Naive thymus-derived CD4-positive, alpha-beta T cell (primary cell): Measurements from ENCODE around the gene UMODL1. TPM values are rescaled to one million over a fixed set of nuclear protein-coding genes. Genes with fewer than 3 reads are reported as not detected.
A peak's percentile ranks its signal among the peaks of the same experiment; 100 is the strongest.

ENCODE experiments used
- ATAC-seq: fragments of 150-1000 bp; cut with Tn5 transposase; 2 replicates; pipeline ENCODE4 v1.10.0; 2021; ENCODE audit warnings: mild to moderate bottlenecking, moderate library complexity
- CTCF ChIA-PET: fragments of 350-600 bp; sonication (Branson Sonifier 250); formaldehyde crosslinking; loops from one replicate; lab custom pipeline; 2021; ENCODE audit warnings: antibody characterized with exemption; lab: Charles Lee
- POLR2A ChIA-PET: fragments of 350-600 bp; sonication (Branson Sonifier 250); formaldehyde crosslinking; loops from one replicate; lab custom pipeline; 2021; ENCODE audit warnings: antibody characterized with exemption, inconsistent platforms; lab: Charles Lee
- DNase-seq, 9 donors: peaks; one replicate each; pipeline versions ENCODE4 v3.0.0 to v3.0.0-alpha.2; 2020 to 2022; ENCODE audit warnings: mixed read lengths in 1 of 9
- H3K27ac ChIP-seq: one replicate; pipeline ENCODE4 v1.7.0; 2013; ENCODE audit warnings: mild to moderate bottlenecking, low read depth, low read length, moderate library complexity
- H3K27me3 ChIP-seq, 2 donors: one replicate each; pipeline ENCODE4 v1.7.0; 2013; ENCODE audit warnings: low read length in 2 of 2, mild to moderate bottlenecking in 2 of 2, moderate library complexity in 2 of 2; ENCODE audit not compliant: control insufficient read depth in 2 of 2, insufficient read depth in 2 of 2
- H3K36me3 ChIP-seq, 3 experiments: 1 replicate in 2 of 3; 2 replicates in 1 of 3; pipeline ENCODE4 v1.7.0; 2013; ENCODE audit warnings: low read length in 3 of 3, mild to moderate bottlenecking in 3 of 3, moderate library complexity in 1 of 3; ENCODE audit not compliant: insufficient read depth in 3 of 3, control insufficient read depth in 2 of 3
- H3K4me1 ChIP-seq, 2 donors: one replicate each; pipeline ENCODE4 v1.7.0; 2013; ENCODE audit warnings: low read length in 2 of 2, mild to moderate bottlenecking in 2 of 2, moderate library complexity in 1 of 2; ENCODE audit not compliant: control insufficient read depth in 2 of 2, insufficient read depth in 2 of 2
- H3K4me3 ChIP-seq: 2 replicates; pipeline ENCODE4 v1.7.0; 2013; ENCODE audit warnings: mild to moderate bottlenecking, low read length
- H3K9me3 ChIP-seq, 3 experiments: 1 replicate in 2 of 3; 2 replicates in 1 of 3; pipeline ENCODE4 v1.7.0; 2013; ENCODE audit warnings: low read length in 3 of 3; ENCODE audit not compliant: control insufficient read depth in 2 of 3
- H3K27ac Mint-ChIP-seq, 9 donors: one replicate each; pipeline ENCODE4 v1.8.0; 2020 to 2022; ENCODE audit warnings: mixed read lengths in 9 of 9, mild to moderate bottlenecking in 8 of 9, moderate library complexity in 5 of 9, inconsistent platforms in 2 of 9
- H3K27me3 Mint-ChIP-seq, 5 donors: one replicate each; pipeline ENCODE4 v1.8.0; 2021 to 2022; ENCODE audit warnings: mixed read lengths in 5 of 5, mild to moderate bottlenecking in 1 of 5
- H3K36me3 Mint-ChIP-seq, 5 donors: one replicate each; pipeline ENCODE4 v1.8.0; 2020 to 2022; ENCODE audit warnings: mixed read lengths in 5 of 5, mild to moderate bottlenecking in 3 of 5, inconsistent platforms in 1 of 5
- H3K4me1 Mint-ChIP-seq, 7 donors: one replicate each; pipeline ENCODE4 v1.8.0; 2020 to 2022; ENCODE audit warnings: mixed read lengths in 7 of 7, mild to moderate bottlenecking in 3 of 7, inconsistent platforms in 1 of 7
- H3K4me3 Mint-ChIP-seq, 10 donors: one replicate each; pipeline ENCODE4 v1.8.0; 2020 to 2022; ENCODE audit warnings: mild to moderate bottlenecking in 10 of 10, mixed read lengths in 10 of 10, moderate library complexity in 6 of 10, inconsistent platforms in 2 of 10
- H3K9me3 Mint-ChIP-seq, 11 donors: one replicate each; pipeline ENCODE4 v1.8.0; 2020 to 2022; ENCODE audit warnings: mixed read lengths in 11 of 11, mild to moderate bottlenecking in 4 of 11, inconsistent platforms in 1 of 11, moderate library complexity in 1 of 11
- intact Hi-C, 2 donors: fragments of 100-400 bp; cut with micrococcal nuclease; formaldehyde crosslinking; loops; one replicate each; pipeline ENCODE4 v1.15.1; 2023
- polyA plus RNA-seq, 2 donors: library from polyadenylated mRNA; unstranded; fragments of 300-500 nt; fragmentation: Illumina TruSeq; gene quantifications; one replicate each; pipeline ENCODE4 v1.2.3, GENCODE V29; 2021
- total RNA-seq, 6 experiments: library from RNA in 5 of 6; stranded (reverse) in 5 of 6; gene quantifications; 1 replicate in 5 of 6; 2 replicates in 1 of 6; pipeline ENCODE4 v1.2.3 and lab custom pipeline; 2021 to 2026

UMODL1 gene
- total and polyA plus RNA-seq, 7 experiments from 2014 or later, result 0.11 to 1.7 (median 0.66) TPM; not detected in 1

- no peaks in the 10 kb centered on the region for H3K27me3 Mint-ChIP-seq
- Histone ChIP-seq H3K27me3 (no peaks in the 10 kb centered on the region), H3K36me3 (no peaks in the 10 kb centered on the region), H3K27ac (no peak overlapping the region), H3K4me1 (no peaks in the 10 kb centered on the region), H3K4me3 (no peak overlapping the region), H3K9me3 (no peaks in the 10 kb centered on the region)
- H3K4me3 Mint-ChIP-seq, result no peak overlapping the region
- H3K36me3 Mint-ChIP-seq, result no peaks in the 10 kb centered on the region
- CTCF ChIA-PET, result interaction anchor here (0.9 kb wide), 1 partner anchor 76 kb away, joined by 3 read pairs; no protein-coding TSS in a partner anchor
- peaks cover 0 to 3% (median 0%) of the 10 kb centered on the region in 11 donors for H3K9me3 Mint-ChIP-seq
- intact Hi-C loops, result no loop called here
- peaks cover 0 to 14% (median 0%) of the 10 kb centered on the region in 7 donors for H3K4me1 Mint-ChIP-seq
- POLR2A ChIA-PET, result no interaction called here
- DNase-seq (no peak), ATAC-seq (no peak)
- H3K27ac Mint-ChIP-seq, result no peak overlapping the region
These were observed 39.3 kb upstream of the UMODL1 start for GRCh38 chr21:42031816-42032215.

- H3K27me3 ChIP-seq, result no peaks in the 10 kb centered on the region
- no peaks in the 10 kb centered on the region for H3K9me3 ChIP-seq
- H3K27ac ChIP-seq, result no peak overlapping the region
- Mint-ChIP-seq H3K9me3 (peaks cover 0 to 3% (median 0%) of the 10 kb centered on the region in 11 donors), H3K36me3 (no peaks in the 10 kb centered on the region), H3K27ac (no peak overlapping the region), H3K4me1 (peaks cover 0 to 10% (median 0%) of the 10 kb centered on the region in 7 donors), H3K27me3 (no peaks in the 10 kb centered on the region), H3K4me3 (no peak overlapping the region)
- no peaks in the 10 kb centered on the region for H3K36me3 ChIP-seq
- ATAC-seq (no peak), DNase-seq (no peak)
- CTCF ChIA-PET, result interaction anchor here (0.9 kb wide), 1 partner anchor 76 kb away, joined by 3 read pairs; no protein-coding TSS in a partner anchor
- POLR2A ChIA-PET, result no interaction called here
- intact Hi-C loops, result no loop called here
- no peak overlapping the region for H3K4me3 ChIP-seq
- H3K4me1 ChIP-seq, result no peaks in the 10 kb centered on the region
These were observed 38.9 kb upstream of the UMODL1 start for GRCh38 chr21:42032266-42032665.

- ATAC-seq, result no peak
These were observed 38.1 kb upstream of the UMODL1 start for GRCh38 chr21:42032968-42033367.

GRCh38 chr21:42036313-42036712 lies 34.8 kb upstream of the UMODL1 start:
- DNase-seq (no peak), ATAC-seq (no peak)
- Mint-ChIP-seq H3K4me3 (no peak overlapping the region), H3K27ac (no peak overlapping the region), H3K9me3 (peaks cover 0 to 3% (median 0%) of the 10 kb centered on the region in 11 donors), H3K27me3 (no peaks in the 10 kb centered on the region), H3K4me1 (peaks cover 0 to 15% (median 10%) of the 10 kb centered on the region in 7 donors), H3K36me3 (peaks cover 0 to 3% (median 0%) of the 10 kb centered on the region in 5 donors)
- Histone ChIP-seq H3K9me3 (no peaks in the 10 kb centered on the region), H3K4me3 (no peak overlapping the region), H3K4me1 (no peaks in the 10 kb centered on the region), H3K27me3 (no peaks in the 10 kb centered on the region), H3K27ac (no peak overlapping the region), H3K36me3 (no peaks in the 10 kb centered on the region)
- ChIA-PET CTCF (no interaction called here), POLR2A (no interaction called here)
- intact Hi-C loops, result no loop called here

More at GRCh38 chr21:42032968-42033367, 38.1 kb upstream of the UMODL1 start:
- no peaks in the 10 kb centered on the region for H3K36me3 ChIP-seq
- Mint-ChIP-seq H3K27me3 (no peaks in the 10 kb centered on the region), H3K36me3 (peaks cover 0 to 3% (median 0%) of the 10 kb centered on the region in 5 donors), H3K27ac (no peak overlapping the region), H3K4me1 (peaks cover 0 to 10% (median 3%) of the 10 kb centered on the region in 7 donors), H3K9me3 (peaks cover 0 to 3% (median 0%) of the 10 kb centered on the region in 11 donors), H3K4me3 (no peak overlapping the region)
- H3K4me3 ChIP-seq, result no peak overlapping the region
- H3K9me3 ChIP-seq, result no peaks in the 10 kb centered on the region
- POLR2A ChIA-PET, result interaction anchor here (0.6 kb wide), 1 partner anchor 61 kb away, joined by 5 read pairs; no protein-coding TSS in a partner anchor
- H3K27ac ChIP-seq, result no peak overlapping the region
- DNase-seq, result no peak
- CTCF ChIA-PET, result no interaction called here
- intact Hi-C loops, result no loop called here
- H3K4me1 ChIP-seq, result no peaks in the 10 kb centered on the region
- no peaks in the 10 kb centered on the region for H3K27me3 ChIP-seq

GRCh38 chr21:42037516-42037915 lies 33.6 kb upstream of the UMODL1 start:
- no peaks in the 10 kb centered on the region for H3K36me3 ChIP-seq
- no peak for DNase-seq
- Mint-ChIP-seq H3K27me3 (no peaks in the 10 kb centered on the region), H3K9me3 (peaks cover 0 to 3% (median 0%) of the 10 kb centered on the region in 11 donors), H3K4me1 (peaks cover 0 to 22% (median 11%) of the 10 kb centered on the region in 7 donors), H3K36me3 (peaks cover 0 to 3% (median 0%) of the 10 kb centered on the region in 5 donors), H3K27ac (peak overlapping the region in 1 of 9 donors; percentile 28), H3K4me3 (no peak overlapping the region)
- H3K27me3 ChIP-seq, result no peaks in the 10 kb centered on the region
- intact Hi-C loops, result no loop called here
- no peaks in the 10 kb centered on the region for H3K4me1 ChIP-seq
- no peaks in the 10 kb centered on the region for H3K9me3 ChIP-seq
- ChIA-PET POLR2A (interaction anchor here (0.9 kb wide), 1 partner anchor 11 kb away, joined by 3 read pairs; no protein-coding TSS in a partner anchor), CTCF (no interaction called here)
- no peak for ATAC-seq
- no peak overlapping the region for H3K27ac ChIP-seq
- H3K4me3 ChIP-seq, result no peak overlapping the region

- Histone ChIP-seq H3K27ac (no peak overlapping the region), H3K4me3 (no peak overlapping the region), H3K36me3 (no peaks in the 10 kb centered on the region), H3K9me3 (no peaks in the 10 kb centered on the region), H3K27me3 (no peaks in the 10 kb centered on the region), H3K4me1 (no peaks in the 10 kb centered on the region)
- Mint-ChIP-seq H3K4me1 (peaks cover 0 to 22% (median 11%) of the 10 kb centered on the region in 7 donors), H3K27me3 (no peaks in the 10 kb centered on the region), H3K36me3 (peaks cover 0 to 3% (median 0%) of the 10 kb centered on the region in 5 donors), H3K27ac (no peak overlapping the region), H3K4me3 (no peak overlapping the region), H3K9me3 (peaks cover 0 to 3% (median 0%) of the 10 kb centered on the region in 11 donors)
- ChIA-PET POLR2A (interaction anchor here (0.9 kb wide), 1 partner anchor 12 kb away, joined by 3 read pairs; no protein-coding TSS in a partner anchor), CTCF (no interaction called here)
- DNase-seq, result no peak
- intact Hi-C loops, result no loop called here
- ATAC-seq, result no peak
These were observed 33.2 kb upstream of the UMODL1 start for GRCh38 chr21:42037943-42038342.

GRCh38 chr21:42038393-42038792 lies 32.7 kb upstream of the UMODL1 start:
- H3K9me3 ChIP-seq, result no peaks in the 10 kb centered on the region
- CTCF ChIA-PET, result no interaction called here
- no peak overlapping the region for H3K4me3 Mint-ChIP-seq
- H3K36me3 ChIP-seq, result no peaks in the 10 kb centered on the region
- no peaks in the 10 kb centered on the region for H3K4me1 ChIP-seq
- no peak overlapping the region for H3K27ac ChIP-seq
- no peak for ATAC-seq
- no peaks in the 10 kb centered on the region for H3K27me3 ChIP-seq
- H3K36me3 Mint-ChIP-seq, result peaks cover 0 to 3% (median 0%) of the 10 kb centered on the region in 5 donors
- intact Hi-C loops, result no loop called here
- POLR2A ChIA-PET, result interaction anchor here (0.9 to 1.1 kb wide), 2 partner anchors 12 to 25 kb away, joined by 3 read pairs; no protein-coding TSS in a partner anchor
- no peak for DNase-seq
- peak overlapping the region in 4 of 9 donors; percentile 15 to 74 (median 46) for H3K27ac Mint-ChIP-seq
- no peak overlapping the region for H3K4me3 ChIP-seq
- H3K9me3 Mint-ChIP-seq, result peaks cover 0 to 3% (median 0%) of the 10 kb centered on the region in 11 donors
- peaks cover 0 to 22% (median 11%) of the 10 kb centered on the region in 7 donors for H3K4me1 Mint-ChIP-seq
- no peaks in the 10 kb centered on the region for H3K27me3 Mint-ChIP-seq
